Skin of body (tissue), 2 donors: ENCODE measurements around the gene CXCL14. TPM values are rescaled to one million over a fixed set of nuclear protein-coding genes. Genes with fewer than 3 reads are reported as not detected.

Experiments
- DNase-seq: peaks from one replicate; lab custom pipeline; 2025; lab: John Stamatoyannopoulos, UW
- total RNA-seq: library from RNA; depleted of rRNA; stranded (reverse); fragments of >200 nt; gene quantifications from one replicate; pipeline ENCODE4 v1.2.3, GENCODE V29; 2014

Gene CXCL14
- total RNA-seq, 1 donor from 2014 or later: 288 TPM

DNA sequence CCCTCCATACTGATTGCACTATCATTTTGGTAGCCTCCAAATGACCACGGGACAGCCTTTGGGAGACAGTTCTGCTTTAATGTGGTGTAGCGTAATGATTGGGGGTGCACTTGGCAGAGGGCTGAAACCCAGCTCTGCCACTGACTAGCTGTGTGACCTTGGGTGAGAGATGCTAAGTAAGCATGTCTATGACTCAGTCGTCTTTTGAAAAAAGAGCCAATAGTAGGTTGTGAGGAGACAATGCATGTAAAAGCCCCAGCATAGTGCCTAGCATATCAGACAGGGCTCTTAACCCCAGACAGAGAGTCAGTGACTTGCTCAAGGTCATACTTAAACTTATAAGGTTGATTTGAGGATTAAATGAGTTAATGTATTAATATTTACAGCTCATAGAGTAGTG lies 18.0 kb upstream of the CXCL14 start:
- no peak for DNase-seq

DNA sequence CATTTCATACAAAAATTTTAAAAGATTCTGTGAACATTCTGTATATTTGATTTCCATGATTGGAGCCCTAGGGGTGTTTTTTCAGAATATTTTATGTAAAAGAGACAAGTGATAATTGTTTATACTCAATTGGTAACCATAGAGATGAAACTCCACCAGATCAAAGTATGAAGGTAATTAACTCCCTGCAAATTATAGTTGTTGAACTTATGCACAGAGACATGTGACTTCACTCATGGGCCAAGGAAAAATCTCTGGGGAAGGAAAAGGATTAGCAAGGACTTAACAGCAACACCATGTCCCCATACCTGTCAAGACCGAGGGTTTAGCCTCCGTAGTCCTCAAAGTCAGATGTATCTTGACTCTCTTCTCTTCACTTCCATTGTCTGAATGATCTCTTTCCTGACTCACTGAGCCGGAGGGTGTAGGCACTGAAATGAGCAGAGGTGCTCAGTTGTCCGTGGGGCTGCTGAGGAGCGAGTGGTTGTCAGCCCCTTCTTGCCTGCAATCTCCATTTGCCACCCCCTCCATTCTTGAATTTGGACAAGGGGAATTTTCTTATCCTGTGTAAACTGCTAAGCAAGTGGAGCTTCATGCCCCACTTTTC lies 17.5 kb upstream of the CXCL14 start:
- DNase-seq: no peak

DNA sequence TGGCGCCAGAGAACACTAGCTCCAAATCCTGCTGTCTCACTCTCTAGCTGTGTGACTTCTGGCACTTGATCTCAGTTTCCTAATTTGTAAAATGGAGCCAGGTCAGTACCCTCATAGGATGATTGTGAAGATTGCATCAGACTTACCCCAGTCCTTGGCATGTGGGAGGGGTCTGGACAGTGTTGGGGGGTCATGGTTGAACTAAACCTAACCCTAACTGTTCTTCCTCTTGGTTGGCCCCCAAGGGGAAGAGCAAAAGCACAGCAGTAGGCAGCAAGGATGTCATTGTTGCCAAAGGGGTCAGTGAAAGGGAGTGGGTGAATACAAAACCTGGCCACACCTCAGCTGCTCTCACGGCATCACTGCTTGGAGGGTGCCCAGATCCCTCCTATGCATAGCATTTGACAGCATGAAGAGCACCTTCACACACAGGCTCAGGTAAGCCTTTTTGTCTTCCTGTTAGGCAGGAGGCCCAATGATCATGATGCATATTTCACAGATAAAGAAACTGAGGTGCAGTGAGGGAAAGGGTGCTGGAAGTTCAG lies 15.7 kb upstream of the CXCL14 start:
- DNase-seq: no peak

DNA sequence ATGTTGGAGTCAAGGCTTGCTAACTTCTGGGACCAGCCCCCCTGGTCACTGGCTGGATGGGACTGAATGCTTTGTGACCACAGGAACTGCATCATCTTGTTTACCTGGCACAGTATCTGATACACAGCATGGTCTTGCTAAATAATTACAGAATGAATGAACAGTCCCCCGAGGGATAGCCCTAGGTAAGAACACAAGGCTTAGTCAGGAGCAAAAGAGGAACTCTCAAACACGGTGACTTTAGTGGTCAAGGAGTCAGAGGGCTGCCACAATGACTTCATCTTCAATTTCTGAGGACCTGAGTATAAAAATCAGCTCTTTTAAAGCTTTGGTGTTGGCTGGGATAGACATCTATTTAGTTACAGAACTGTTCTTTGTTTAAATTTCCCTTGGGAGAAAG lies 15.1 kb upstream of the CXCL14 start:
- DNase-seq: no peak

DNA sequence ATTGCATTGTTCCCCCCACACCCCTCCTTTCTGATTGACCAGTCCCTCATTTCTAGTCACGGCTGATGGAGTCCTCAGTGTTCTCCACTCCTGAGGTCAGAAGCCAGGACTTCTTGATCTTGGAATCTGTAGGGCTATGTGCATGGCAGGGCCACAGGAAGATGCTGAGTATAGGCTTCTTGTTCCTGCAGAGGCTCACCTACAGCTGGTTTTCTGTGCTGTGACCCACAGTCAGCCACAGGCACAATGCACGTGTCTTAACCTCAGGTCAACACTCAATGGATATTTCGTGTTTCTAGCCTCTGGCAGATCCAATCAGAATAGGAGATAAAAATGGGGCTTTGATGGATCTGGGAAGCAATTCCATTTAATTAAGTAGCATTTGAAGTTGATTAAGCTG lies 14.3 kb upstream of the CXCL14 start:
- DNase-seq: no peak

DNA sequence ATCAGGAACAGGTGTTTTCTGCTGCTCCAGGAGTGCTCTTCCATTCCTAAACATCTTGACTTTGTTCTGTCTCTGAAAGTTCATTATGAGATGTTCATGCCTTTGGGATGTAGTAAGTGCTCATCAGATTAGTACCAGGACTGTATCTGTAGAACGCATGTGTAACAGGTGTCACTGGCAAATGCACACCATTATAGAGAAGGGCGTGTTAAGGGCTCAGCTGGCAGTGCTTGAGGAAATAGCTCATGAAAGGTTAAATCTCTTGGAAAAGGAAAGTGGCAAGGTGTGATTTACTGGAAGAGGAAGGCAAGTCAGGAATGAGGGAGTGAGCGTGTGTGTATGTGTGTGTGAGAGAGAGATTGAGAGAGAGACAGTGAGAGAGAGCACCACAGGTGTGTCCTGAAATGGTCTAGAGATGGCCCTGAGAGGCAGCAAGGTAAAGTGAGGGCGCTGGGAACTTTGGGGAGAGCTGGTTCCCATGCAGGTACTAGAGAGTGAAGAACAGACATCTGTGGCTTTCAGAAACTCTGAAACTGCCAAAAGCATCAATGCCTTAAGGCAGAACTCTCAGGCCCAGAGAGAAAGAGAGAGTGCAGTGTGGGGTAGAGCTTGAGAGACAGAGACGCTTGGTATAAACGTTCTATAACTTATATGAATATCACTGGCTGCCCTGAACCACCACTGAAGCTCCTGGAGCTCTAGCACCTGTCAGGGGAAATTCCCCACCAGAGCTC lies 13.7 kb upstream of the CXCL14 start:
- no peak for DNase-seq

DNA sequence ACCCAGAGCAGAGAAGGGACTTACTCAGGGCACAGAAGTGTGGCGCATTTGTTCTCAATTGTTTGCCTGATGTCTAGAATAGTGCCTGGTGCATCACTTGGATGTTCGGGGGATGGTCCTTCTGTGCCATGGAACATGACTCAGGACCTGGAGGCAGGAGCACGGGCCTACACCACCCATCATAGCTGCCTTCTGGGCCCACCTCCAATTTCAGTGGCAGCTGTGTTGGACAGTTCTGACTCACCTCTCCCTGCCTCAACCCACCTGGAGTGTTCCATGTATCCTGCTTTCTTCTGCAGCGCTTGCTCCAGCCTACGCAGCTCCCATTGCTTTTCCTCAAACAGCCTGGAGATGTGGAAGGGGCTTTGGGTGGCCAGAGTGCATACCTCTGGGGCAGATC lies 12.5 kb upstream of the CXCL14 start:
- no peak for DNase-seq

DNA sequence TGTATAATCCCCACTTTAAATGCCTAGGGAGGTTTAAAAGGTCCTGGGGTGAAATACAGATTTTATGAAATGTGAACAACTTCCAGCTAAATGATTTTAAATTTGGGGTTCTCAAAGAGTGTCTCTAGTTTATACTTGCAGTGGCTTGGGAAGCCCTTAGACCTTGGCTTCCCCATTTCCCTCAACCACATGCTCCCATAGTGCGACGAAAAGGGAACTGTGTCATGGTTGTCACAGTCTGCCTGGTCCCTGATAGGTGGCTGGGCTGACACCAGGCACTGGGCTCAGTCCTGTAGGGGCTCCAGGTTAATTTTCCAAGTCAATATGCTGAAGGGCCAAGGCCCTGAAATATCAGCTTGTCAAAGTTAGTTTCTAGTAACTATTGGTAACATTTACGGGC lies 10.4 kb upstream of the CXCL14 start:
- DNase-seq: no peak

DNA sequence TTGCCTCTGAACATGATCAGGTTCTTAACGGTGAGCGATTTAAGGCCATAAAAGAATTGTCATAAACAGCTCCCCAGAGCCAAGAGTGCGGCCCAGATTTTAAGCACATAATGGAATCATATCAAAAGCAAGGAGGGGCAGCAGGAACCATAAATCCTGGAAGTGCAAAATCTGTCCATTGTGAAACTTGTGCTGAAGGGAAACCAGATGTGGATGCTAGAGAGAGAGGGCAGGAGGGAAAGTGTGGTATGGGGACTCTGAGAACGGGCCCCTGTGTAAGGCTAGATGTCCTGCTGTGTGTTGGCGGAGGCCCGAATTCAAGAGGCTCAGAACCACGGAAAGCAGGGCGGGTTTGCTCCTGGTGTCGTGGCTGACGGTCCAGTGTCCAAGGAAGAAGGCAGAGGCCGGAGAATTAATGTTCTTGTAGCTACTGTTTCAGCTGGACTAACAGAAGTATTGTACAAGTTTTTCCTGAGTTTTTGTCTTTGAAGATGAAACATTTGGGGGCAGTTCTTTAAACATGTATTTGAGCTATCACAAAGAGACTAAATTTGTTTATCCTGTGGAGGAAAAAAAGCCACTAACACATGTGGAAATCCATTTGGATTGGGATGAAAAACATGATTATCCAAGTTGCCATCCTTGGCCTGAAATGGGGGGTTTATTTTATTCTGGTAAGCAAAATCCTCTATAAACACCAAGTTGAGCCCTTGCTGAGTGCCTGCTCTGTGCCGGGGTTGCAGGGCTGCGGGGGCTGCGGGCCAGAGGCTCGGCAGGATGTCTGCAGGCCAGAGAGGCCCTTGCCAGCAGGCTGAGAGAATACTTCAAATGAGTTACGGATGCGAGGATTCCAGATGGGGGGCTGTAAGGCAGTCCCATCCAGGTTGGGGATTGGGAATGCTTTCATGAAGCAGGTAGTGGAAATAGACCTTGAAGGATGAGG lies 9.2 kb upstream of the CXCL14 start:
- DNase-seq: peak; percentile 57

DNA sequence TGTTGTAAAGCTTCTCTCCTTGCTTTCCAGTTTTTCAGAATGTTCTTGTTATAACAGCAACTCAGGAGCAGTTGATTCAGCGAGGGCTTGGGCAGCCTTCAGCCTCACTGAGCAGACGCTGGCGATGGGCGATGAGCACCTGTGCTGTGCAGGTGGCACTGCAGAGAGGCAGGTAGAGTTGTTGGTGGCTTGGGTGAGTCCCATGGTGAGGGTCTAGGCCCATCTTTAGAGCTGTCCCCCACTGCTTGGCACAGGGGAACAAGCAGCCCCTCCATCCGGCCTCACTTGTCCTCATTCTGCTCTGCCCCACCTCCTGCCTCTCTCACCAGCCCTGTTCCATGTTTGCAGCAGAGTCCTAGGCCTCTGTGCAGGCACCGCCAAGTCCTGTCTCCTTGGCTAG lies 6.1 kb upstream of the CXCL14 start:
- no peak for DNase-seq

DNA sequence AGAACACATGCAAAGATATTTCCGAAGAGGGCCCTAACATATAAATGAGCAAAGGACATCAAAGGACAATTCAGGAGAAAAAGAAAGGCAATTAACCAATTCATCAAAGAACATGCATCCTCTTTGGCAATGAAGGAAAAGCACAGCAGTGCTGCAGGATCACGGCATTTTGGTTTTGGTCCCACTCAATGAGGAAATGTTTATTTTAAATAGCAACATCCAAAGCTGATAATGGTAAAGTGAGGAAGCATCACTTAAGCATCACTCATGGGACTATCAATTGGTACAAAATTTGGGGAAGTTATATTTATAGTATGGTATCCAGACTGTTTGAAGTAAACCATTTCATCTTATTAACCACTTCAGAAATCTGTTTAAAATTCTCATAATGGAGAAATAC lies 5.5 kb upstream of the CXCL14 start:
- DNase-seq: no peak

DNA sequence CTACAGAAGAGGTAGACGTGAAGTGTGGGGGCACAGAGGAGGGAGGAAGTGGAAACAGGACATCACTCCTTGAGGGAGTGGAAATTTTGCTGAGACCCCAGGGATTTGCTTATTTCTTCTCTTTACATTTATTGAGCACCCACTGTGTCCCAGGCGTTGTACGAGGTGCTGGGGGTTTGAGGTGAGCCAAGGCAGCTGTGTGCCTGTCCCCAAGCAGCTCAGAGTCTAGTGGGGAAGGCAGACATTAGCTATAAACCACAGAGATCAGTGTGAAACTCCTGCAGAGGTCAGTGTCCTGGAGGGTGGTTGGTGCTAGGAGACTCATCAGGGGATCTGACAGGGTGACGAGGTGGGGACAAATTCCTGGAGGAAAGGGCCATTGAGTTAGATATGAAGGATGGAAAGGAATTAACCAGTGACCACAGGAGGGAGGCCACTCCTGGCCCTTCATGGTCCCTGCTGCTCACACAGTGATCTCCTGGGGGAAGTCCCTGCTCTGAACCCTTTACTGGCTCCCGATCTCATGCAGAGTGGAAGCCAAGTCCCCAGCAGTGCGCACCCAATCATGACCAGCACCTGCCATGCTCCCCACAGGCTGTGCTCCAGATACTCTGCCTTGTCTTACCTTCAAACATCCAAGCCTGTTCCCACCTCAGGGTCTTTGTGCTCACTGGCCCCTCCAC lies 3.4 kb upstream of the CXCL14 start:
- no peak for DNase-seq

DNA sequence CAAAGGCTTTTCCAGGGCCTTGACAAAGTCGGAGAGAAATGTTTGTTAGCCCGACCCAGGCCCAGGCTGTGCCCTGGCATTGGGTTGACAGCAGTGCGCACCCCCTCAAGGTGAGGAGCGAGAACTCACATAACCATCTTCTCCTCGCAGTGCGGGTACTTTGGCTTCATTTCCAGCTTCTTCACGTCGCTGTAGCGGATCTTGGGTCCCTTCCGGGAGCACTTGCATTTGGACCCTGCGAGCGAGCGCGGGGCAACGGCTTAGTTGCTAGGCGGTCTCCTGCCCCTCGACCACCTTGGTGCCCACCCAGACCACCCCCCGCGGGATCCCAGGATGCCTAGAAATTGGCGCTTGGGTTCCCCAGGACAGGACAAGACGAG lies 496 bp downstream of the CXCL14 start:
- no peak for DNase-seq

DNA sequence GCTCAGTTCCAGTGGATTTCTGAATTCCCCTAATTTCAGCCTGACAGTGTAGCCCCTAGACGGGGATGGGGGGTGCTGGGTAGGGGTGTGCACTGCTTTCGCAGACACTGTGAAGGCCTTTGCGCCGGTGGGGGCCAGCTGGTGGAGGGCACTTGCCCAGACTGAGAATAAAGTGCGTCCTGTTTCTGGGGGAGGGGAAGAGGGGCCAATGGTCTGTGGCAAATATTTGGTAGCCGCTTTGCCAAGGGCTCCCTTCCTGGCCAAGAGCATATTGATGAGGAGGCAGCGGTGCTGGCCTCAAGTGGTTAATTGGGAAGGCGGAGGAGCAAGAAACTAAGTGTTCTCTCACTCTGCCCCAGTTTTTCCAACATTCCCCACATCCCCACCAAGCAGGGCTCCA lies 1.4 kb downstream of the CXCL14 start:
- no peak for DNase-seq

DNA sequence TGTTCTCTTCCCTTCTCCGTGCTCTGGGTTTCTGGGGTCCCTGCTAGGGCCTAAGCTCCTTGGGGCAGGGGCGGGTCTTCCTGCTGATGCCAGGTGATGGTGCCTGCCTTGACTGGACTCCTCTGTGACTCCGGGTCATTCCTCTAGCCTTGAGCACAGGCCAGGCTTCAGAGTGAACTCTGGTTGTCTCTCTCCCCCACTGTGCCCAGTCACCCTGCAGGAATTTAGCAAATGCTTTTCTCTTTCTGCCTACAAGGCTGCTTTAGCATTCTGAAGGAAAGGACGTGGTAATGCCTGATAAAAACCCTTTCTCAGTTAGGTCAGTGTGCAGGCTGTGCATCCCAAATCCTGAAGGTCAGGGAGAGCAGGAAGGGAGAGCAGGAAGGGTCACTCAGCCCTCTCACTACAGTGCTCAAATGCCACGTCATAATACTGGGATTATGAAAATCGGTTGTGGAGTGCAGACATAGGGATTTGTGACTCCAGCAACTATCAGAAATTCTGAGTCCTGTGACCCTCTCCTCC lies 2.7 kb downstream of the CXCL14 start:
- DNase-seq: no peak

DNA sequence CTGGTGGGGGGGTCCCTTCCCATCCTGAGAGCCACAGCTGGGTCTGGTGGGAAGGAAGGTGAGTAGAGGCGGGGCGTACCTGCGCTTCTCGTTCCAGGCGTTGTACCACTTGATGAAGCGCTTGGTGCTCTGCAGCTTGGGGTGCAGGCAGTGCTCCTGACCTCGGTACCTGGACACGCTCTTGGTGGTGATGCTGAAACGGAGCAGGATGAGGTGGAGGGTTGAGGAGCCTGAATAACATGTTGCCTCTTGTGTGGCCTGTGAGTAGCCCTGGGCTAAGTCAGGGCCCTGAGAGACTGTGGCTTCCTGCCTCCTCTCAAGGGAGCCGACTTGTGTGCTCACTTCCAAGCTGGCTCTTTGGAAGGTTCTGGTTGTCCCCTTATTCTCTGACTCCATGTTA lies 4.3 kb downstream of the CXCL14 start:
- DNase-seq: no peak

DNA sequence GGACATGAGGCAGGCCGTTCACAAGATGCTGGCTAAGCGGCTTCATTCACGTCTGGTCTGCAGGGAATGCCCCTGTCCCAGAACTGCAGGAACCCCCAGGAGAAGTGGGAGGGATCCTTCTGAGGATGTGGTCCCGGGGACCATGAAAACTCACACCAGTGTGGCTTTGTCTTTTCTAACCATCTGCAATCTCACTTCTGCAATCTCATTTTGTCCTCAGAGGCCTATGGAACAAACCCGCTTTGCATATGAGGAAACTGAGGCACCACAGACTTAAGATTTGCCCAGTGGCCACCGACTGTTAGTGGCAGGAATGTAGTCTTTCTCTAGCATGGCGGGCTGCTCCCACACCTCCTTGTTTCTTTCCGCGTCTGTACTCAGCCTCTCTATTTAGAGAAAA lies 6.9 kb downstream of the CXCL14 start:
- no peak for DNase-seq

DNA sequence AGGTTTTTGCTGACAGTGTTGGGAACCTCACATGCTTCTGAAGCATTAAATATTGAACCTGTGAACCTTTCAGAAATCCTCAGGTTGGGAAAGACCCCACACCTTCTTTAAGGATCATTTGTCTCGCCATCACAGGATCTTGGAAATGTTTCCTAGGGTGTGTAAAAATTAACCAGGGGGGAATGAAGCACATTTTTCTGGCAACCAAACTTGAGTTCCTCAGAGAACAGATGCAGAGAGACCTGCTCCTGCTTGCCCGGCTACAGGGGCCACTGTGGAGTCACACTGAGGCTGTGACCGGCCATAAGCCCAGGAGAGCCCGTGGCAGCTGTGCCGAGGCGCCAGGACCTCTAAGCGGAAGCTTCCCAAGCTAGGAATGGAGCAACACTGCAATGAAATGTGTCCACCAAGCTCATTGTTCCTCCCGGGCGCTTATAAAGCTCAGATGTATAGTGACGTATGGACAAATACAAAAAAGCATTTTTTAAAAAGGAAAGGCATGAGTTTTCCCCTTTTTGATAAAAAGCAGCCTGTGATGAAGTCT lies 7.7 kb downstream of the CXCL14 start:
- no peak for DNase-seq

DNA sequence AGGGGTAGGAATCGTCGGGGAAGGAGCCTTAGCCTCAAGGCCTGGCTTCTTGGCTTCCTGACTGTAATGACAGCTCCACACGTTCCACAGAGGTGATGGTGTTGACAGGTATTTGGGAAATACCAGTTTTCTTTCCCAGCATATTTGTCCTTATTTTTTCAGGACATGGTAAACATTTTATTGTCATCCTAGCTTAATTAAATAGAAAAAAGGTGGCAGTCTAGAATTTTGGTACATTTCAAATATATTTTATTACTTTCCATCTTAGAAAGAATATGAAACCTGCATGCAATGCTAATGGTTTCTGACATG lies 8.4 kb downstream of the CXCL14 start:
- DNase-seq: no peak

DNA sequence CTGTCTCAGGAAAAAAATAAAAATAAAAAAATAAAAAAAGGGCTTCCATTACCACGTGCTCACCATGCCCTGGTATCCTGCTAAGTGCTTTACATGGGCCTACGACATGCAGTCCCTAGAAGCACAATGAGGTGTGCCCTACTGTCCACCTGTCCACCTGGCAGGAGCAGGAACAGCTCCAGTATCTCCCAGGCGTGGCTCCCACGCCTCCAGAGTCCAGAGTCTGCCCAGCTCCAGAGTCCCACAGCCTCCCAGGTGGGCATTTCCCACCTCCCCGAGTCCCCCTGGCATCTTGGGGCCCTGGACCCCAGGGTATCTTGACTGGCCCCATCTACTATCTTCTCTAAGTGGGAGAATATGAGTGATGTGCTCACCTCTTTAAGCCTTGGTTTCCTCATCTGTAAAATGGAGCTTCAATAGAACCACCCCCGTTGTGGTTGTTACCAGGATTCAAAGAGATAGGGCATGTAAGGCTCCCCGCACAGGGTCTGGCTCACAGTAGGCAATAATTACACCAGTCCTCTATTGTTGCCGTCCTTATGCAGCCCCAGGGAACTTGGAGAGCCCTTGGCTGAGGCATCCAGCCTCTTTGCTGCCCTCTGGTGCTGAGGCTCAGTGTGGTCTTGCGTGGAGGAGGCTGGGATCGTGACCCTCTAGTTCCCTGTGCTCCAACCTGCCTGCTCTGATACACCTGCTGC lies 8.9 kb downstream of the CXCL14 start:
- no peak for DNase-seq

DNA sequence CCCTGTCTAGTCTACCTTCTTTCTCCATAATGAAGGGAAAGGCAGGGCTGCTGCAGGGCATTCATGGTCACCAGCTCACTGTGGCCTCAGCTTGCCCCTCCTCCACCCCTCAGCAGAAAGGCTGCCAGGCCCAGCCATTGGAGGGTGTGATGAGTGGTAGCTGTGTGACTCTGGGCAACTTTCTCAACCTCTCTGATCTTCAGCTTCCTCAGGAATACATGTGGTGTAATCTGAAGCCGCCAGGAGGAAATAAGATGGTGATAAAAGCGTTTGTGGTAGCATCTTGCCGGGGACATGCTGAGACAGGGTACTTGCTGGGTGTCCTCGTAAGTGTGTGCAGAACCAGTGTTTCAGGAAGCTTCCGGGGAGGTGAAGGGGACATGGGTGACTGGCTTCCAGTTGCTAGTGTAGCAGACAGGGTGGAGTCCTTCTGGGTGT lies 9.8 kb downstream of the CXCL14 start:
- DNase-seq: peak; percentile 30
